ENCODE data around the gene UBE2Q1. TPM values are rescaled to one million over a fixed set of nuclear protein-coding genes. Genes with fewer than 3 reads are reported as not detected.

UBE2Q1 gene
- total RNA-seq, 4 donors from 2014 or later = 30.6 to 60.2 (median 32.0) TPM

DNA sequence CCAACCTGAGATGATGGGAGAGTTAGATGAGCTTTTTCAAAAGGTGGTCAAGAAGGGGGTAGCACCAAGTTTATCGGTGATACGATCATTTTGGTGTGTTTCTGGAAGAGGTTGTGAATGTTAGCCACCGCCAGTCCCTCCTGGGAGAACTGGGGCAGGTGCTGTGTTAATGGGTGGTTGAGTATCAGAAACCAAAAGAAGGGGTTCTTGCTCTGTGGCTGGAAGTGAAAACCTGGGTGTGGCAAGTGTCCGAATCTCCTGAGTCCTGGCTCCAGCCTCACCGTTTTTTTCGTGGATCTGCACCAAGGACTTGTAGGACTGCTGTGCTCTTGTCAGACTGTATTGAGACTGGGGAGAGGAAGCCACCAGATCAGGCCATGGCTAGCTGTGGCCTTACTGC is 7.8 kb downstream of the UBE2Q1 start:
- Histone ChIP-seq H3K9me3 (no peaks in the 10 kb centered on the region), H3K4me3 (no peak overlapping the region), H3K27me3 (no peaks in the 10 kb centered on the region), H3K36me3 (peaks cover 71% of the 10 kb centered on the region), H3K27ac (no peak overlapping the region), H3K4me1 (peaks cover 35% of the 10 kb centered on the region)
- DNase-seq (ENCODE audit: low spot score in 2 of 2) = no peak
- no peak for TF ChIP-seq POLR2AphosphoS5 (IDR thresholded peaks at IDR 0.05)
- TF ChIP-seq POLR2A (IDR thresholded peaks at IDR 0.05) = no peak
- TF ChIP-seq CTCF (IDR thresholded peaks at IDR 0.05) = no peak
- no peak for TF ChIP-seq EP300 (IDR thresholded peaks at IDR 0.05)
- 69% methylated on average over 6 of the region's 6 CpGs for WGBS

DNA sequence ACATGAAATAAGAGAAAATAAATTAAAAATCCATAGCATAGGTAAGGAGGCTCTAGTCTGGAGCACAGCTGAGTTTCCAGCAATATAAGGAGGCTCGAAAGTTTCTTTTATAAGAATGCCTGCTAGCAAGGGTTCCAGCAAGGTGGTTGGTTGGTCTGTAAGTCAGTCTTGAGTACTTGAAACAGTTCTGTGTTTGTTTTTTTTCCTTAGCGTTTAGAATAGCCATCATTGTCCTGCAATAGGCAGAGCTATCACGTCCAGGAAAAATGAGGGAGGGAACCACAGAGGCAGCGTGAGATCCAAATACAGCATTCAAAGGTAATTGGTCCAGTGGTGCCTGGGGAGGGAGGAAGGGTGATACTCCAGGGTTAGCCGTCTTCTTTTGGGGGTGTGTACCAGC is 8.4 kb downstream of the UBE2Q1 start:
- DNase-seq (ENCODE audit: low spot score in 2 of 2) = no peak
- no peaks in the 10 kb centered on the region for H3K27me3 ChIP-seq
- WGBS = 64% methylated on average over 5 of the region's 5 CpGs
- no peaks in the 10 kb centered on the region for H3K9me3 ChIP-seq
- no peak overlapping the region for H3K4me3 ChIP-seq
- H3K4me1 ChIP-seq = peaks cover 35% of the 10 kb centered on the region
- H3K27ac ChIP-seq = no peak overlapping the region
- TF ChIP-seq POLR2A (IDR thresholded peaks at IDR 0.05) = no peak
- no peak for TF ChIP-seq CTCF (IDR thresholded peaks at IDR 0.05)
- TF ChIP-seq EP300 (IDR thresholded peaks at IDR 0.05) = no peak
- TF ChIP-seq POLR2AphosphoS5 (IDR thresholded peaks at IDR 0.05) = no peak
- H3K36me3 ChIP-seq = peaks cover 66% of the 10 kb centered on the region

- H3K27ac ChIP-seq = no peak overlapping the region
These were observed 9.2 kb downstream of the UBE2Q1 start for GRCh38 chr1:154549202-154549770.

DNA sequence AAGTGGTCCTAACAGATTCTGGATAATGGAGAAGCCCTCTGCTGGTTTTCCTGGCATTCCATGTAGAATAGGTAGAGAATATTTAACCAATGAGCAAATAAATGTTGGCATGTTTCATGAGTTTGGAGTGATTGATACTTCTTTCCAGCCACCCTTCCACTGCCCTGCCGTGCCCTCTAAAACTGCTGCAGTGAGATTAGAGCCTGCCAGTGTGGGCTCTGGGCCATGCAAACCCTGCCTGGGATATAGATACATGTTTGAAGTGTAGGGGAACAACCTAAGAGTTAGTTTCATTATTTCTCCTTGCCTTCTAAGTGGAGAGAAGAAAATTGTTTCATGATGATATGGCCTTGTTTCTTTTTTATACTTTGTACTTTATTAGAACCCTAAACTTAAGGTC is 10.4 kb downstream of the UBE2Q1 start:
- Histone ChIP-seq H3K4me3 (no peak overlapping the region), H3K27me3 (no peaks in the 10 kb centered on the region), H3K27ac (no peak overlapping the region), H3K9me3 (no peaks in the 10 kb centered on the region), H3K4me1 (peaks cover 28% of the 10 kb centered on the region), H3K36me3 (peaks cover 45% of the 10 kb centered on the region)
- TF ChIP-seq POLR2AphosphoS5 (IDR thresholded peaks at IDR 0.05) = no peak
- 33% methylated on average over 1 of the region's 1 CpG for WGBS
- DNase-seq (ENCODE audit: low spot score in 2 of 2) = no peak

More at GRCh38 chr1:154549202-154549770, 9.2 kb downstream of the UBE2Q1 start:
- DNase-seq (ENCODE audit: low spot score in 2 of 2) = no peak
- no peaks in the 10 kb centered on the region for H3K9me3 ChIP-seq
- TF ChIP-seq EP300 (IDR thresholded peaks at IDR 0.05) (no peak), CTCF (IDR thresholded peaks at IDR 0.05) (no peak), POLR2A (IDR thresholded peaks at IDR 0.05) (no peak), POLR2AphosphoS5 (IDR thresholded peaks at IDR 0.05) (no peak)
- no peak overlapping the region for H3K4me3 ChIP-seq
- H3K4me1 ChIP-seq = peaks cover 35% of the 10 kb centered on the region
- no peaks in the 10 kb centered on the region for H3K27me3 ChIP-seq
- H3K36me3 ChIP-seq = peaks cover 58% of the 10 kb centered on the region
- 79% methylated on average over 3 of the region's 3 CpGs for WGBS

DNA sequence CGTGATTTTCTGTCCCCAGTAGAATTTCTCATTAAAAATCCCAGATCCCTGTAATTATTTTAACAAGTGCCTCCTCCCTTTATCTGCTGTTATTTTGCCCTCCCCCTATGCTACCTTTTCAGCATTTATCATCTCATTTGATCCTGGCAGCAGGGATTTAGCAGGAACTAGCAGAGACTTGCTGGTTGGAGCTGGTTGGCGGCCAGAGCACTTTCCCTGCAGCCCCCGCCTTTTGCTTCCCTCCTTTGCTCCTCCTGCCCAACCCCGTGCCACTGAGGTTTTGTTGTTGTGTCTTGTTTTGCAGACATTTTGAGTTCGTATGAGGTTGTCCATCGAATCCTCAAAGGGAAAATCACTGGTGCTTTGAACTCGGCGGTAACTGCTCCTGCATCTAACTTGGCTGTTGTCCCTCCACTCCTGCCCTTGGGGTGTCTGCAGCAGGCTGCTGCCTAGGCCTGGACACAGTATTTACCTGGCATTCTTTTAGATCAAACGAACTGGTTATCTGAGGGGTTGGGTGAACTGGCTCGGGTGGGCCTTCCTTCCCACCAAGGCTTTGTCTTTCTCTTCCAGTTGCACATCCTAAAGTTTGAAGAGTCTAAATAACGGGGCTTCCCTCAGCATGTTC is 11.2 kb downstream of the UBE2Q1 start:
- WGBS = 30% methylated on average over 11 of the region's 11 CpGs
- TF ChIP-seq CTCF (IDR thresholded peaks at IDR 0.05) (no peak), EP300 (IDR thresholded peaks at IDR 0.05) (no peak), POLR2A (IDR thresholded peaks at IDR 0.05) (no peak), POLR2AphosphoS5 (IDR thresholded peaks at IDR 0.05) (no peak)
- Histone ChIP-seq H3K27ac (no peak overlapping the region), H3K27me3 (no peaks in the 10 kb centered on the region), H3K36me3 (peaks cover 37% of the 10 kb centered on the region), H3K9me3 (no peaks in the 10 kb centered on the region), H3K4me3 (no peak overlapping the region), H3K4me1 (peaks cover 28% of the 10 kb centered on the region)
- DNase-seq (ENCODE audit: low spot score in 2 of 2) = no peak

Measured in suprapubic skin (tissue), 4 donors.